Activated T-helper 1 cell treated with anti-CD3 and anti-CD28 coated beads, Interleukin-2, amount 50 U/mL, for 16 hours (primary cell): Measurements from ENCODE around the gene KIF13A.
"Not testable (repeated sequence)": the region's sequence is repeated elsewhere in the genome, so short reads cannot be mapped to it uniquely, and the experiment has no call there.

Source experiments
- DNase-seq, 2 donors: peaks; one replicate each; pipeline ENCODE4 v3.0.0-alpha.2; 2020; ENCODE audit warnings: low read depth in 1 of 2, low spot score in 1 of 2

KIF13A gene

GRCh38 chr6:17935188-17936149 is 52.0 kb downstream of the KIF13A start:
- no peak for DNase-seq

- DNase-seq: no peak
Observed at GRCh38 chr6:17933716-17934115, 53.7 kb downstream of the KIF13A start.

GRCh38 chr6:17932330-17932852 is 55.0 kb downstream of the KIF13A start:
- no peak for DNase-seq

GRCh38 chr6:17931227-17931626 is 56.2 kb downstream of the KIF13A start:
- DNase-seq: no peak

- DNase-seq: no peak
Observed at GRCh38 chr6:17930321-17930993, 57.0 kb downstream of the KIF13A start.

GRCh38 chr6:17928514-17929430 is 58.7 kb downstream of the KIF13A start:
- no peak for DNase-seq

GRCh38 chr6:17927705-17928104 is 59.7 kb downstream of the KIF13A start:
- no peak for DNase-seq

- no peak for DNase-seq
Observed at GRCh38 chr6:17923401-17923863, 64.0 kb downstream of the KIF13A start.

- no peak for DNase-seq
Observed at GRCh38 chr6:17921454-17921853, 66.0 kb downstream of the KIF13A start.

GRCh38 chr6:17919496-17919895 is 67.9 kb downstream of the KIF13A start:
- DNase-seq: no peak

GRCh38 chr6:17917837-17918763 is 69.3 kb downstream of the KIF13A start:
- DNase-seq: no peak

- DNase-seq: no peak
Observed at GRCh38 chr6:17914651-17915050, 72.8 kb downstream of the KIF13A start.

- DNase-seq: no peak
Observed at GRCh38 chr6:17912521-17912920, 74.9 kb downstream of the KIF13A start.

GRCh38 chr6:17911656-17912055 is 75.8 kb downstream of the KIF13A start:
- DNase-seq: not testable (repeated sequence)

- DNase-seq: no peak
Observed at GRCh38 chr6:17910189-17910588, 77.2 kb downstream of the KIF13A start.

- no peak for DNase-seq
Observed at GRCh38 chr6:17908831-17909230, 78.6 kb downstream of the KIF13A start.

- DNase-seq: no peak
Observed at GRCh38 chr6:17907406-17908229, 79.8 kb downstream of the KIF13A start.

- DNase-seq: no peak
Observed at GRCh38 chr6:17905611-17906592, 81.5 kb downstream of the KIF13A start.
